Stimulated activated CD8-positive, alpha-beta memory T cell treated with anti-CD3 and anti-CD28 coated beads, Interleukin-12 subunit alpha, Interleukin-12 subunit beta, amount 100 ng/mL, for 24 hours (primary cell): ENCODE results near the gene PARD3.
"Not testable (repeated sequence)": the region's sequence is repeated elsewhere in the genome, so short reads cannot be mapped to it uniquely, and the experiment has no call there.

Experiments
- DNase-seq: peaks from one replicate; pipeline ENCODE4 v3.0.0-alpha.2; 2020; ENCODE audit errors: extremely low read depth

The PARD3 gene

DNA sequence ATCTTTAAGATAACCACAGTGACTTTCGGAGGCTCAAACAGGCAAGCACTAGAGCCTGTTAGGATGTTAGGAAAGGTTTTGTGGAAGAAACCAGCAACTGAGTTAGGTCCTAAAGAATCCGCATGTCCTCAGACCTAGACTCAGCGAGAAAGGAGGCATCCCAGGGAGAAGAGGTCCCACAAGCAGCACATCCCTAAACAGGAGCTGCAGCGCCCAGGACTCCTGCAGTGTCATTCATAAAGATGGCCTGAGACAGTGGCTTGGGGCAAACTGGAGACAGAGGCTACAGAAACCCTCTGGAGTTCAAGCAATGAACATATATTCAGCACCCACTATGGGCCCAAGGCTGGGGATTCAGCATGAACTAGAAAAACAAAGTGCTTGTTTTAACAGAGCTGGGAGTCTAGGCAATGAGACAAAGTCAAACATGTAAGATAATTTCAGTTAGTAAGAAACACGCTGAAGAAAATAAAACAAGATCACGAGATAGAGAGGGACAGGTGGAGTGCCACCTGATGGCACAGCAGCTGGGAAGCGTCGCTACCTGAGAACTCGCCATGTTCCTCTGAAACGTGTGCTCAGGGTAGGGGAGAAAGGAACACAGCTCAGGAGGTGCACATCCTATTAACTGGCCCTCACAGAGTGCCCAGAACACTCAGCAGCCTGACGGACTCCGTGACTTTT is 48.1 kb downstream of the PARD3 start:
- DNase-seq: no peak

DNA sequence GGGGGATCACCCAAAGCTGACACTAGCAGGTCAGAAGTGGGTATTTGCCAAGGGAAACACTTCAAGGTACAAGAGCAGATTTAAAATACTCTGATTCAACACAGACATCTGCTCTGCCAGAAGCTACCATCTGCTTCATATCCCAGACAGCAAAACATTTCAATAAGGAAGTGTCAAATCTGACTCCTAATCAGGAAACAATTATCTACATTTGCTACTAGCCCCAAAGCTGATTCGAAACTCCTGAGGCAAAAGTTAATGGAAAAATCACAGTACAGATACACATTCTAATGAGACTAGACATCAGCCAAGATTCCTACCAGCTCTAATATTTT is 48.9 kb downstream of the PARD3 start:
- DNase-seq: no peak

DNA sequence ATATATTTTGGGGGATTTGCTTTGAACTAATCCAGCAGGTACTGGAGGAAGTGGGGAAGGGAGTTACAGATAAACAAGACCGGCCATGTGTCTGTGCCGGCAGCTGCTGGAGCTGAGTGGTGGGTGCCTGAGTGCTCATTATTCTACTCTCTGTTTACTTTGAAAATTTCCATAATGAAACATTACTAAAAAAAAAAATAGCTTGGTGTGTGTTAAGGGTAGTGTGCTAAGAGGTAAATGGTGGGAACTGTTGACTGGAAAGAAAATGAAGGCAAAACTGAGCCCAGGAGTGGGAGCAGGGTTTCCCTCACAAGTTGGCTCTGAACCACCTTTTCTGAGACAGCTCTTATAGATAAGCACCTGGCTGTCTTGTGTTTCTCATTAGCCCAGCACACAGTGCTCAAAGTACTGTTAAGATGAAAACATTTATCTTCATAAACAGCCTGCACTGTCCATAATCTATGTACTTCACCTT is 50.6 kb downstream of the PARD3 start:
- DNase-seq: no peak

DNA sequence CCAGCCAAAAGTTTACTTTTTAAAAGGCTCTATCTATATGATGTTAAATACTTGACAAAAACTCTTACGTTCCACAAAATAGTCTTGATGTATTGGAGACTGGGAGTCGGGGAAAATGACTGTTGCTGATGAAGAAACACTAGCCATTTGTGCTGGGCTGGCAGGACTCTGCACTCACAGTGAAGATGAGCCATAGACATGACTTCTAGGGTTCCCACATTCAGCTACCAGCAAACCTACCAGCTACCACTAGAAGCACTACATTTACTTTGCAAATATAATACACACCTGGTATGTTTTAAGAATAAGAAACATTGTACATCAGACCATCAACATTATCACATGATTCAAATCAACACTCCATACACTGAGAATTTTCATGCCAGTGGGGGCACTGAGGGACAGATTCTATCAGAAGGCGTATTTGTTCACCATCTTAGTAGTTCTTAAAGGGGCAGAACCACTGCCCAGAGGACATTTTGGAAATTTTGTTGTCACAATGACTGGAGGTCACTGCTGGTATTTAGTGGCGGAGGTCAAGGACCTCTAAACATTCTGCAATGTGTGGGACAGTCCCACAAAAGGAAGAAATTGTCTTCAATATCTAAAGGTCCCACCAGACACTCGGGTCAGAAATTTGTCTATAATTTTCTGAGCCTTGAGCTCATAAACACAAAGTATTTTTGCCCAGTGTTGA is 52.3 kb downstream of the PARD3 start:
- no peak for DNase-seq

DNA sequence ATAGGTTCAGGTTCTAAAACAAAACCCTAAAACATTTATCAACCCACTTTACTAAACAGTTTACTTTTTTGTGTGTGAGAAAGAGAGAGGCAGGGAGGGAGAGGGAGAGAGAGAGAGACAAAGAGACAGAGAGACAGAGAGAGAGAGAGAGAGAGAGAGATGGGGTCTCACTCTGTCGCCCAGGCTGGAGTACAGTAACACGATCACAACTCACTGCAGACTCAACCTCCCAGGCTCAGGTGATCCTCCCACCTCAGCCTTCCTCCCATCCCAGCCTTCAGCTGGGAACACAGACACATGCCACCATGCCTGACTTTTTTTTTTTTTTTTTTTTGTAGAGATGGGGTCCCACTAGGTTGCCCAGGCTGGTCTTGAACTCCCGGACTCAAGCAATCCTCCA is 52.9 kb downstream of the PARD3 start:
- no peak for DNase-seq

DNA sequence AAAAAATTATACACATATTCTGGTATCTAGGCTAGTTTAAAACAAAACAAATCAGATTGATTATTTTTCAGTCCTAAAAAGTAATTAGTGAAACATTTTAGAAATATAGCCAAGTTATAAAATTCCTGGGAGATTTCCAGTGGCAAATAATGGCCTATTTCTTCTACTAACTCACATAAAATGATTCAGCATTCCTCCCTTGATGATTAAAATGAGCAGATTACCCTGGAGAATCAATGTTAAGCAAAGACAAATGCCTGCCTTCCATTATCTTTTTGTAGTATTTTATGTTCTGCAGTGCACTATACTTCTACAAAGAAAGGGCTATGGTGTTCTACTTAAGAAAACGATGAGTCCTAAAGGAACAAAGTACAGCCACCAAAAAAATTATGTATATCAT is 53.6 kb downstream of the PARD3 start:
- no peak for DNase-seq

DNA sequence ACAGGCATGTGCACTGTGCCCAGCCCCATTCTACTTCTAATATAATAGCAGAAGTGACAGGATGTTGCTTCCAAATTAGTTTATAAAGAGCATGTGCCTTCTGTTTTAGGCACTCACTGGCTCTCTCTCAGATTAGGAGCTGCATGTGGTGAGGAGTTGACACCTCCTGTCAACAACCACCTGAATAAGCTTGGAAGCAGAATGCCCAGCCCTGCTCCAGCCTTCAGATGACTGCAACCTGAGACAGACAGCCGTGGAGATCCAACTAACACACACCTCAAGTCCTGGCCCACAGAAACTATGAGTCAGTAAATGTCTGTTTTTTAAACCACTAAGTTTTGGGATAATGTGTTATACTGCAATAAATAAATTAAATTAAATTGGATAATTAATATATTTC is 54.5 kb downstream of the PARD3 start:
- DNase-seq: no peak

DNA sequence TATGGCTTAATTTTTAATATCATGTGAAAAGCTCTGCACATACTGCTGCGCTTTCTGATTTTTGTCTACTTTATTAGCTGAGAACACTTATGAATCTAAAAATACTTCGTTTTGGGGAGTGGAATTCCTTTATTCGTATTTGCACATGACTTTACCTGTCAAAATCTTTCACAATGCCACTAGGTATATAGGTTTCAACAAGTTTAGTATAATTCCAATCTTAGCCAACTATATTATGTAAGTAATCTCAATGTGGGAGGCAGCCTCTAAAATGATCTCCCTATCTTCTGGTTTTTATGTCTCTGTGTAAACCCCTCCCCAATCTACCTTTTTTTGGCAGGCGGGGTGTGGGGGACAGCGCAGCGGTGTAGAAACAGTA is 55.3 kb downstream of the PARD3 start:
- no peak for DNase-seq

DNA sequence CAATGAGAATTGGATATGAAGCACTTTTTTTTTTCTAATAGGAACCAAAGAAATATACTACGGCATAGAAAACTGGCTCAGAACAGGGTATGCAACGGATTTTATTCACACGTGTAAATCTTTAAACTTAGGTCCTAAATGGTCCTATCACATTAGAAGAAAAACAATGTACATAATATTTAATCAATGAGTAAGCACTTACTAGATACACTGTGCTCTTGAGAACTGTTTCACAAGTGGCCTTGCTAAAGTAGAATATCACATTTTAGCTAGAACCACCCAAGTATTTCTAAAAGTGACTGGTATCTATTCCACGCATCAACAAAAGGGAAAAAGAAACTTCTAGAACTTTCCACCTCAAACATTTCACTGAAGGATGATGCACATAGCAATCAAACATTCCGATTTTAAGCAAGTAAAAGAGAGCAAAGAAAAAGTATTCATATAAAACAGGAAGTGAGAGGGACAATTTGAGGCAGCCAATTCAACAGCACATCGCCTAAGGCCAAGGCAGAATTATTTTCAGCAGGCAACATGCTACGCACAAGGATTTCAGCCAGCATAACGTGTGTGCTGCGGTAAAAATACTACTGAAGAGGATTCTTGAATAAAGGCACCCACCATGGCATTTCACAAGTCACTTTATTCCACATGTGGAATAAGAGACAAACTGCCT is 55.8 kb downstream of the PARD3 start:
- no peak for DNase-seq

DNA sequence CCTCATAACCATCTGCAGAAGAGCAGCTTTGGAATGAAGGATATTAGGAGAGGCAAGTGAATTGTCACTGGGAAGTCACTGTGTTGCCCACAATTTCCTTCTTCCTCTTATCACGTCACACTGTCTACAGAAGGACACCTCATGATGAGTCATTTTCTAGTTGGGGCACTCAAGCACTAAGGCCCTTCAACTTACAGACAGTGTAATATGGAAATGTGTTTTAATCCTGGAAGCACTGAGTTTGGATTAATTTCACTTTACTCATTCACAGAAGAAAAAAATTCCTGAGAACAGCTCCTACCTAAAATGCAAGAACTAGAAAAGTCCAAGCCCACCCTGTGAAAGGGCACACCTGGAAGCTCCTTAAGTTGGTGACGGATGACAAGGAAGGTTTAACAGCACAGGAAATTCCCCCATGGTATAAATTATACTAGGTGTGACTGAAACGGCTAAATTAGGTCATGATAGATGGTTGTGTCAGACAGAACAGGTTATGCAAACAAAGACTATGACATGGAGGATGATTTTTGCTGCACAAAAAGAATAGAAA is 56.6 kb downstream of the PARD3 start:
- no peak for DNase-seq

DNA sequence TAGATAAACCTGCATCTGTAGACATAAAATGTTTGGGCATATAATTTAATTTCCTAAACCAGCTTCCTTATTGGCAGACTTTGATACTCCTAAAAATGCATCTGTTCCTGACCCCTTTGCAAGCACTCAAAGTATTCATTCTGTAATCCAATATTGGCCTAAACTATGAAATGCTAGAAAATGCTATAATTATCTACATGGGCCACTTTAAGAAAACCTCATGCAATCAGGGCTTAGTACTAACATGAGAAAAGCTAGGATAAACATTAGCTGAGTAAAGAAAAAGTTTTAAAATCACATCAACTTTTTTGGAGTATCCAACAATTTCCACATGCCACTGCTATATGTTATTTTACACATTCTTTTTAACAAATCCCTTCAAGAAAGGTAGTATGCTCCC is 57.2 kb downstream of the PARD3 start:
- DNase-seq: no peak

DNA sequence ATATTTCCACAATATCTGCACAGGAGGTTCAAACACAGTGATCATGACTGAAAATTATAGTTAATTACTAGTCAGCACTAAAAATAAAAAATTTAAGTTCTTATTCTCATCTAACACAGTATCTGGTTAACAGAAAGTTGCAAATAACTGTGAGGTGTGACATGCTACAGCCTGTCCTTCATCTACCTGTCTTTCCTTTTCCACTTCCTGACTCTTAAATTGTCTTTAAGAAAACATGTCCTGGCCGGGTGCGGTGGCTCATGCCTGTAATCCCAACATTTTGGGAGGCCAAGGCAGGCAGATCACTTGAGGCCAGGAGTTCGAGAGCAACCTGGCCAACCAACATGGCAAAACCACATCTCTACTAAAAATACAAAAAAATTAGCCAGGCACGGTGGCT is 57.9 kb downstream of the PARD3 start:
- DNase-seq: not testable (repeated sequence)

DNA sequence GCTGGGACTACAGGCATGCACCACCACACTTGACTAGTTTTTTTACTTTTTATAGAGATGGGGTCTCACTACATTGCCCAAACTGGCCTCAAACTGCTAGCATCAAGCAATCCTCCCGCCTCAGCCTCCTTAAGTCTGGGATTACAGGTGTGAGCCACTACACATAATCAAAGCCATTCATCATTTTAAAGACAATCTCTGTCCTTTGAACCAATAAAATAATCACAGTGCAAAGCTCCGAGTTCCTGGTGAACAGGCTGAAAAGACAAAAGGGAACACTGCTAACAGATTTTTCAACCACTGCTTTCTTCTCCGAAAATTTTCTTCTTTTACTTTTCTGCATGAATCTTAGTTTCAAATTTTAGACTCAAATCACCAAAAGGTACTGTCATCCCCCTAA is 58.5 kb downstream of the PARD3 start:
- no peak for DNase-seq

DNA sequence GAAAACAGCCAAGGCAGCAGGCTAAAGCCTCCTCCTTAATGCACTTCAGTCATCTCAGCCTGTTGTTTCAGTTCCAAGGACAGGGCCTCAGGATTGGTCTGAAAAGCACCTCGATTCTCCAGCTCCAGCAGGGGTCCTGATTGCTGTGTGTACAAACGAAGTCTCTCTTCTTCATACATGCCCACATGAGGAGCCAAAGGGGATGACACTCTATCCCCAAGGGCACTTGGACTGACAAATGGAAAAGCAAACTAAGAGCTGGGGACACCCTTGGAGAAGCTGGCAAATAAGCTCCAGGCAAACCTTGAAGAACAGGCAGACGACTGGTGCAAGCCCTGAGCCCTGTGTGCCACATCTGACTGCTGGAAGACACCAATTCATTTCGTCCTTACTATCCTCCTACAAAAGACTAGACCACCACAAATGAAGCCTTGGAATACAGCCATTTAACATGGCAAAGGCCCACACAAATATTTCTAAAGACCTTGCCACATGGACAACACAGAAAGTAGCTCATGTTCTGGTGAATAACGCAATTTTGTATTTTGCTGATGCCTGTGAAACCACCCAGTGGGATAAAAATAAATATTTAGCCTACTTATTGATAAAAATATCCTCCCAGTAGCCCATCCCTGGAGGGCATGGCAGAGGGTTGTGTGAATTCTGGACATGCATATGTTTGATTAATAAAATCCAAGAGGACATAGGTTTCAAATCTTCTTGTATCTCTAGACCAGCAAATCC is 61.9 kb downstream of the PARD3 start:
- no peak for DNase-seq

DNA sequence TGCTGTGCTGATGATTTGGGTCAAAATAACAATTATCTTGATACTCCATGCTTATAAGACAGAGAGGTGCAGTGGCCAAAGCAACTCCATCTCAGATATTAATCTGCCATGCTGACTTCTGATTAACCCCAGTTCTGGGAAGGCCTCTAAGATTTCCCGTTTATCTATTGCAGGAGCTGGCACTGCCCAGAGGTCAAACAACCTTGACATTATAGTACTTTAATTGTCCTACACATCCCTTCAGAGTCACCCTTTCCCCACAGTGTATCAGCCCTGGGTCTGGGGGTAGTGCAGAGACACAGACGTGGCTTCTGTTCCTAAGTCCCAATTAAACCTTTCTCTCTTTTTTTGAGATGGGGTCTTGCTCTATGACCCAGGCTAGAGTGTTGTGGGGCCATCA is 63.8 kb downstream of the PARD3 start:
- DNase-seq: no peak

DNA sequence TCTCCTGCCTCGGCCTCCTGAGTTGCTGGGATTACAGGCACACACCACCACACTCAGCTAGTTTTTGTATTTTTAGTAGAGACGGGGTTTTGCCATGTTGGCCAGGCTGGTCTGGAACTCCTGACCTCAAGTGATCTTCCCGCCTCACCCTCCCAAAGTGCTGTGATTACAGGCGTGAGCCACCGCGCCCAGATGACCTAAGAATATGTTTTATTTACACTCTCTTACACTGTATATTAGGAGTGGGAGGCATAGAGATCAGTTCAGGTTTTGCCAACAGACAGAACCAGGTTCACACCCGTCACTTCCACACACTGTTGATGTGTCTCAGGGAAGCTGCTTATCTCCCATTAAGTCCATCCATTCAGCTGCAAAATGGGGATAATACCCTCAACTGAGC is 64.3 kb downstream of the PARD3 start:
- not testable (repeated sequence) for DNase-seq

DNA sequence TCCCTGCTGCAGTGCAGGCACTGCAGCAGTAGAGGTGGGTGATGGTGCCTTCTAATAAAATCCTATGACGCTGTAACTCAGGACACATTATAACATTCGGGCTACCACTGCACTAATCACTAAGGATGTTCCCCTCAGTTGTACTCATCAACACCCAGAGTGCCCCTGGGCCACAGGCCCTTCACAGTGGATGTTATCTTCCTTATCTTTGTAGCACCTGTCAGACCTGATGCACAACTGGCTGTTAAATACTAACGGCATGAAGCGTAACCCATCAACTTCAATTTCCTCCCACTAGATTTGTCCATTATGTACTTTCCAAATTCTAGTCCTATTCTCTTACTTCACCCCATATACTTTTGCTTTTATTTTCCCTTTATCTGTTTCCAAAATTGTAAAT is 66.3 kb downstream of the PARD3 start:
- no peak for DNase-seq

DNA sequence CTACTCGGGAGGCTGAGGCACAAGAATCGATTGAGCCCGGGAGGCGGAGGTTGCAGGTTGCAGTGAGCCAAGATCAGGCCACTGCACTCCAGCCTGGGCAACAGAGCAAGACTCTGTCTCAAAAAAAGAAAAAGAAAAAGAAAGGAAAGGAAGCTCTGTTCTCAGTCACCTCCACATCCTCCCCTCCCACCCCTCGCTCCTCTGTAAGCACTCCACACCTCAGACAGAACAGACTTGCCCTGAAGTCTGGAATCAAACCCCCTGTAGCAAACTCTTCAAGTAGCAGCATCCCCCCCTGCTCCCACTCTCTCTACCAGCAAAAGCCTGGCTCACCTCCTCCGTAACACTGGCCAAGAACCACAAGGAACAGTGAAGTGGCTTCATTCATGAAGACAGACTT is 66.7 kb downstream of the PARD3 start:
- no peak for DNase-seq

DNA sequence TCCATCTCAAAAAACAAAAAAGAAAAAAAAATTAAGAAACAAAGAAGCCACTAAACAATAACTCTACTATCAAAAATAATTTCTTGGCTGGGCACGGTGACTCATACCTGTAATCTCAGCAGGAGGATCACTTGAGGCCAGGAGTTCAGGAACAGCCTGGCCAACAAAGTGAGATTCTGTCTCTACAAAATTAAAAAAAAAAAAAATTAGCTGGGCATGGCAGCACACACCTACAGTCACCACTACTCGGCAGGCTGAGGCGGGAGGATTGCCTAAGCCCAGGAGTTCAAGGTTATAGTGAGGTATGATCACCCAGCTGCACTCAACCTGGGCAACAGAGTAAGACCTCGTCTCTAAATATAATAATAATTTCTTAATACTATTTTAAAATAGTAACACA is 69.0 kb downstream of the PARD3 start:
- no peak for DNase-seq

DNA sequence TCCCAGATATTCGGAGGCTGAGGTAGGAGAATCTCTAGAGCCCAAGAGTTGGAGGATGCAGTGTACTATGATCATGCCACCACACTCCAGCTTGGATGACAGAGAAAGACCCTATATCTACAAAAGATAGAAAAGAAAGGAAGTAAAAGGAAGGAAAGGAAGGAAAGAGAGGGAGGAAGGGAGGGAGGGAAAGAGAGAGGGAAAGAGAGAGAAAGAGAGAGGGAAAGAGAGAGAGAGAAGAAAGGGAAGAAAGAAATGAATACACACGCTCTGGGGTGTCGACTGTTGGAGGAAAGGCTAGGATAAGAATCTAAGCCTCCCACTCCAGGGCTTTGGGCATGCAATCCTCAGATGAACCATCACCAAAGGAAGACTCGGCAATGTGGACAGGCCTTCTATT is 69.9 kb downstream of the PARD3 start:
- no peak for DNase-seq

DNA sequence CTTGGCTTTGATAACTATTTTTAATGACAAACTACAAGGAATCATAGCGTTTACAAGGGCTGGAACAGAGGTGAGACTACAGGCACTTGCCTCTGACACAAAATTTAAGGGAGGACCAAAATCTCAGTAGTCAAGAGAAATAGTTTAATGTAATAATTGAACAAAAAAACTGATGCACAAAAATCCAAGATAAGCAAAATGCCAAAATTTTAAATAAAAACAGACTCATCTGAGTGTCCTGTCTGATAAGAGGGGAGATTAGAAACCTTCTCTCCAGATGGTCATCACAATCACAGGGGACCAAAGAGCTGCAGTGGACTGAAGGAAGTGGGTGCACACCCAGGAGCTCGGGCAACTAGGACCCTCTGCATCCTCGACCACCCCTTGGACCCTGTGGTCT is 70.5 kb downstream of the PARD3 start:
- DNase-seq: no peak

DNA sequence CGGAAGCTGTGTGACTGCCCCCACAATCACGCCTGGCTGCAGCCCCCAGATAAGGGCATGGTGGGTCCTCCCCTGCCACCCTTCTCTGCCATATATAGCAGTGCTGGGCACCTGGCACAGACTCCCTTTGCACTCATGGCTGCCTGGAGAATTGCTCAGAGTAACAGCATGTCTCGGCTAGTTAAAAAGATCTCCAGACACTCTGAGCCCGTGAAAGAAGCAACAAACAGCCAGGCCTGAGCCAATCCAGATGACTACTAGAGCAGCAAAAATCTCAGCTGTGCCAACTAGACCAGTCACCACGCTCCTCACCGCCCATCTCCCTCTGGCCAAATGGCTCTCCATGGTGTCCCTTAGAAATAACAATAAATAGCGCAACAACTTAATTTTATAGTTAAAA is 71.3 kb downstream of the PARD3 start:
- no peak for DNase-seq
